Tibial nerve (tissue), 4 donors: Measurements from ENCODE around the gene DIPK2B. TPM values are rescaled to one million over a fixed set of nuclear protein-coding genes. Genes with fewer than 3 reads are reported as not detected.

Source experiments
- DNase-seq, 2 donors: peaks; one replicate each; pipeline ENCODE4 v3.0.0-alpha.2; 2019; ENCODE audit warnings: low spot score in 2 of 2
- H3K27ac ChIP-seq, 4 donors: fragments of 200-600 bp; sonication (generic) in 3 of 4; one replicate each; pipeline ENCODE4 v1.5.1; 2017 to 2019; ENCODE audit warnings: mild to moderate bottlenecking in 1 of 4
- H3K27me3 ChIP-seq, 2 donors: fragments of 200-600 bp; sonication (generic) in 1 of 2; one replicate each; pipeline versions ENCODE4 v1.5.1 to v1.6.0; 2017 to 2019
- H3K36me3 ChIP-seq, 3 donors: fragments of 200-600 bp; sonication (generic); one replicate each; pipeline ENCODE4 v1.5.1; 2018 to 2019
- H3K4me1 ChIP-seq, 4 donors: fragments of 200-600 bp; sonication (generic) in 3 of 4; one replicate each; pipeline ENCODE4 v1.5.1; 2017 to 2019
- H3K4me3 ChIP-seq, 4 donors: fragments of 200-600 bp; sonication (generic) in 3 of 4; one replicate each; pipeline ENCODE4 v1.5.1; 2017 to 2019; ENCODE audit warnings: mild to moderate bottlenecking in 1 of 4, moderate library complexity in 1 of 4
- H3K9me3 ChIP-seq, 4 donors: fragments of 200-600 bp; sonication (generic) in 3 of 4; one replicate each; pipeline ENCODE4 v1.5.1; 2017 to 2019
- EP300 ChIP-seq, 2 donors: sonication (generic); formaldehyde crosslinking; IDR thresholded peaks; one replicate each; pipeline ENCODE4 v1.6.1; 2017; ENCODE audit warnings: antibody characterized with exemption in 2 of 2, mild to moderate bottlenecking in 1 of 2
- POLR2A ChIP-seq, 2 donors: fragments of 450-650 bp; IDR thresholded peaks; one replicate each; pipeline ENCODE4 v1.6.1; 2017; ENCODE audit warnings: antibody characterized with exemption in 2 of 2, mild to moderate bottlenecking in 2 of 2, moderate library complexity in 2 of 2
- WGBS, 2 donors: methylation state at CpG; one replicate each; pipeline ENCODE4 v1.1.5; 2018; 5-methylcytosine and 5-hydroxymethylcytosine counted together
- total RNA-seq, 4 donors: library from RNA; depleted of rRNA; stranded (reverse); fragments of >200 nt; gene quantifications; one replicate each; pipeline ENCODE4 v1.1.0, GENCODE V29; 2016
- TF ChIP-seq, protein P1 (sequence below), 5 experiments: fragments of 200-600 bp in 3 of 5; fragments of 450-650 bp in 2 of 5; sonication (generic) in 3 of 5; IDR thresholded peaks; one replicate each; pipeline ENCODE4 v1.5.1; 2016 to 2019; ENCODE audit warnings: antibody characterized with exemption in 5 of 5, mild to moderate bottlenecking in 3 of 5, moderate library complexity in 2 of 5

The DIPK2B gene
- total RNA-seq, 4 donors from 2014 or later: 12.3 to 40.2 (median 29.9) TPM

DNA sequence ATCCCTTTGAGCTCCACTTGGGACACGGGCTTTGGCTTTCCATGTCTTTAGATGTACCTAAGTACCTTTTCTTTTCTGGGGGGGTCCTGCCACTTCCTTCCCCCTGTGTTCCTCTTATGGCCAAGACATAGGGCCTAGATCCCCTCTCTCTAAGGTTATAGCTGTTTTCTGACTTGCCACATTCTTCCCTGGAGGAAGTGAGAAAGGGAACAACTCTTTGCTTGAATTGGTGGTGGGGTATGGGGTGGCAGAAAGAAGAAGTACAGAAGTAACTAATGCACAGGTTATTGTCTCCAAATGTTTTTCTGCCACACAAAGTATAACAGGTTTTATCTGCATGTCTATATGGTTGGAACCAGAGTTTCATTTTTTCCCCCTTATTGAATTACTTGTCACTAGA, 29.7 kb upstream of the DIPK2B start:
- H3K27me3 ChIP-seq: no peaks in the 10 kb centered on the region

DNA sequence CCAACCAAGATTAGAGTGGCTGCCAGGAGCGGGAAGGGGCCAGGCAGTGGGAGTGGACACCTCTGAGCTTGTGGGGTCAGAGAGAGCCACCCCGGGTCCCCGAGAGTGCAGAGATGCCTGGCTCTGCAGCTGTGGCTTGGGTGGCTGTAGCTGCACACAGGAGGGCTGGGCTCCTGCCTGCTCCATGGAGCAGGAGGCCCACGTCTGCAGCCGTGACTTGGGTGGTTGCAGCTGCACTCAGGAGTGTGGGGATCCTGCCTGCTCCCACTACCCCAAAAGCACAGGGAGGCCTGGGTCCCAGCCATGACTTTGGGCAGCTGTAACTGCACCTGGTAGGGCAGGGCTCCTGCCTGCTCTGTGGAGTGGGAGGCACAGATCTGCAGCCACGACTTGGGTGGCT, 28.7 kb upstream of the DIPK2B start:
- WGBS, 2 donors: 71% methylated on average over 6 of the region's 6 CpGs; no CpG with 5 or more reads in 1 of the 2 donors
- Histone ChIP-seq H3K9me3 (no peaks in the 10 kb centered on the region), H3K4me3 (no peak overlapping the region), H3K27me3 (no peaks in the 10 kb centered on the region), H3K4me1 (no peaks in the 10 kb centered on the region), H3K36me3 (no peaks in the 10 kb centered on the region), H3K27ac (no peak overlapping the region)
- TF ChIP-seq EP300 (IDR thresholded peaks at IDR 0.05) (no peak), POLR2A (IDR thresholded peaks at IDR 0.05) (no peak)
- TF ChIP-seq, protein P1, sequence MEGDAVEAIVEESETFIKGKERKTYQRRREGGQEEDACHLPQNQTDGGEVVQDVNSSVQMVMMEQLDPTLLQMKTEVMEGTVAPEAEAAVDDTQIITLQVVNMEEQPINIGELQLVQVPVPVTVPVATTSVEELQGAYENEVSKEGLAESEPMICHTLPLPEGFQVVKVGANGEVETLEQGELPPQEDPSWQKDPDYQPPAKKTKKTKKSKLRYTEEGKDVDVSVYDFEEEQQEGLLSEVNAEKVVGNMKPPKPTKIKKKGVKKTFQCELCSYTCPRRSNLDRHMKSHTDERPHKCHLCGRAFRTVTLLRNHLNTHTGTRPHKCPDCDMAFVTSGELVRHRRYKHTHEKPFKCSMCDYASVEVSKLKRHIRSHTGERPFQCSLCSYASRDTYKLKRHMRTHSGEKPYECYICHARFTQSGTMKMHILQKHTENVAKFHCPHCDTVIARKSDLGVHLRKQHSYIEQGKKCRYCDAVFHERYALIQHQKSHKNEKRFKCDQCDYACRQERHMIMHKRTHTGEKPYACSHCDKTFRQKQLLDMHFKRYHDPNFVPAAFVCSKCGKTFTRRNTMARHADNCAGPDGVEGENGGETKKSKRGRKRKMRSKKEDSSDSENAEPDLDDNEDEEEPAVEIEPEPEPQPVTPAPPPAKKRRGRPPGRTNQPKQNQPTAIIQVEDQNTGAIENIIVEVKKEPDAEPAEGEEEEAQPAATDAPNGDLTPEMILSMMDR (IDR thresholded peaks at IDR 0.05): no peak
- no peak for DNase-seq

More for the DNA sequence above, 29.7 kb upstream of the DIPK2B start:
- TF ChIP-seq POLR2A (IDR thresholded peaks at IDR 0.05): no peak
- TF ChIP-seq, protein P1 (IDR thresholded peaks at IDR 0.05): no peak
- TF ChIP-seq EP300 (IDR thresholded peaks at IDR 0.05): no peak
- no peak for DNase-seq
- Histone ChIP-seq H3K4me3 (no peak overlapping the region), H3K4me1 (no peaks in the 10 kb centered on the region), H3K36me3 (no peaks in the 10 kb centered on the region), H3K9me3 (no peaks in the 10 kb centered on the region), H3K27ac (no peak overlapping the region)
- WGBS, 2 donors: 59 to 75% methylated on average over 1 of the region's 1 CpG

DNA sequence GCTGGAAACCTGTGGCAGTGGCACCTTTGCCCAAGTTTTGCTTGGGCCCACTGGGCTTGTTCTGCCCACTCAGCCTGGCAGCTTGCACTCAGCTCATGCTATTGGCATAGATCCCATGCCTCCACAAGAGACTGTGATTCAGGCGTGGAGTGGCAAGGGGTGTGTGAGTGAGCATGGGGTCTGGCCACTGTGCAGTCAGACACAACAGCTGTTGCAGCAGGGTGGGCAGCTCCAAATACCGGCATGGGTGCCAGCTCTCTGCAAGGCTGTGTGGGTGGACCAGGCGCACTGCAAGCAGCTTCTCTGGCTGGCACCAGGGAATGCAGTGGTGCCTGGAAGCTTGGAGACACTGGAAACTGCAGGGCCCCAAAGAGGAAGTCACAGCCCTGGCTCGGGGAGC, 27.4 kb upstream of the DIPK2B start:
- Histone ChIP-seq H3K4me3 (no peak overlapping the region), H3K36me3 (no peaks in the 10 kb centered on the region), H3K4me1 (no peaks in the 10 kb centered on the region), H3K9me3 (no peaks in the 10 kb centered on the region), H3K27ac (no peak overlapping the region), H3K27me3 (no peaks in the 10 kb centered on the region)
- 68 to 80% methylated on average over 1 to 3 of the region's 4 CpGs for WGBS, 2 donors
- no peak for DNase-seq
- TF ChIP-seq, protein P1 (IDR thresholded peaks at IDR 0.05): no peak
- no peak for TF ChIP-seq EP300 (IDR thresholded peaks at IDR 0.05)
- no peak for TF ChIP-seq POLR2A (IDR thresholded peaks at IDR 0.05)

DNA sequence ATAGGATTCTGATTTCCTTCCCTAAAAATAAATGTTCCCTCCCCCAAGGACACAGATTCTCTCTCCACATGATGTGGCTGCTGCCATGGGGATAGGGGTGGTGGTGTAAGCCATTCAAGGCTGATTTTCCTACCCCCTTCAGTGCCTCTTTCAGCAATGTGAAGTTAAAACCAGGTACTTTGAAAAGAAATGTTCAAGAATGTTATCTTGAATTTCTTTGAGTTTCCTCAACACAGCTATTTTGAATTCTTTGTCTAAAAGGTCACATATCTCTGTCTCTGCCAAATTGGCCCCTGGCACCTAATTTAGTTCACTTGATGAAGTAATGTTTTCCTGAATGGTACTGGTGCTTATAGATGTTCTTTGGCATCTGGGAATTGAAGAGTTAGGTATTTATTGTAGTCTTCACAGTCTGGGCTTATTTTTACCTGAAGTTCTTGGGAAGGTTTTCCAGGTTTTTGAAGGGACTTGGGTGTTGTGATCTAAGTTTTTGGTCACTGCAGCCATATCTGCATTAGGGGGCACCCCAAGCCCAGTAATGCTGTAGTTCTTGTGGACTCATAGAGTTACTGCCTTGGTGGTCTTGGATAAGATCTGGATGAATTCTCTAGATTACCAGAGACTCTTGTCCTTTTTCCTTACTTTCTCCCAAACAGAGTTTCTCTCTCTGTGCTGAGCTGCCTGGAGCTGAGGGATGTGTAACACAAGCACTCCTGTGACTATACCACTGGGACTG, 7.6 kb upstream of the DIPK2B start:
- no peak overlapping the region for H3K27ac ChIP-seq
- H3K27me3 ChIP-seq: no peaks in the 10 kb centered on the region
- TF ChIP-seq EP300 (IDR thresholded peaks at IDR 0.05) (no peak), POLR2A (IDR thresholded peaks at IDR 0.05) (no peak)
- TF ChIP-seq, protein P1 (IDR thresholded peaks at IDR 0.05): no peak
- no peak overlapping the region for H3K4me3 ChIP-seq
- no peaks in the 10 kb centered on the region for H3K4me1 ChIP-seq
- no peak for DNase-seq
- peaks cover 0 to 22% (median 0%) of the 10 kb centered on the region in 4 donors for H3K9me3 ChIP-seq
- H3K36me3 ChIP-seq: no peaks in the 10 kb centered on the region

DNA sequence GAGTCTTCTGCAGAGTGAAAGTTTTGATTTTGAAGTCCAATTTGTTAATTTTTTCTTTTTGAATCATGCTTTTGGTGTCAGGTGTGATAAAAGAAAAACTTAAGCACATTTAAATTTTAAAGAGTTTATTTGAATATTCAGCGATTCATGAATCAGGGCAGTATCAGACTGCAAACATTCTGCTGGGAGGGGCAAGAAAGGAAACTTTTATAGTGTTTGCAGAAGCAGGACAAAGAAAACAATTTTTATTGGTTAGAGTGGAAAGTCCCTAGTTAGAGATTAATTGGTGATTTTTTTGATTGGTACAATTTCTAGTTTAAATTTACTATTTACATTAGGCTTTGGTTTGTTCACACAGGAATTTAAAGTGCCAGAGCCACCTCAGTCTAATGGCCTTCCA, 1.5 kb upstream of the DIPK2B start:
- WGBS, 2 donors: 65 to 89% methylated on average over 1 of the region's 1 CpG
- H3K4me3 ChIP-seq: no peak overlapping the region
- peaks cover 0 to 21% of the 10 kb centered on the region in 2 donors for H3K27me3 ChIP-seq
- no peaks in the 10 kb centered on the region for H3K4me1 ChIP-seq
- H3K36me3 ChIP-seq: no peaks in the 10 kb centered on the region
- DNase-seq: no peak
- peak overlapping the region in 1 of 4 donors; percentile 15 for H3K27ac ChIP-seq
- TF ChIP-seq, protein P1 (IDR thresholded peaks at IDR 0.05): no peak
- TF ChIP-seq EP300 (IDR thresholded peaks at IDR 0.05): no peak
- TF ChIP-seq POLR2A (IDR thresholded peaks at IDR 0.05): no peak
- peaks cover 0 to 20% (median 0%) of the 10 kb centered on the region in 4 donors for H3K9me3 ChIP-seq
